HPDE6-E6E7 (cell line): ENCODE measurements around the gene IRX2.

Source experiments
- DNase-seq: peaks from one replicate; pipeline ENCODE4 v3.0.0; 2011; ENCODE audit warnings: missing footprints; ENCODE audit errors: extremely low spot score

Gene IRX2

DNA sequence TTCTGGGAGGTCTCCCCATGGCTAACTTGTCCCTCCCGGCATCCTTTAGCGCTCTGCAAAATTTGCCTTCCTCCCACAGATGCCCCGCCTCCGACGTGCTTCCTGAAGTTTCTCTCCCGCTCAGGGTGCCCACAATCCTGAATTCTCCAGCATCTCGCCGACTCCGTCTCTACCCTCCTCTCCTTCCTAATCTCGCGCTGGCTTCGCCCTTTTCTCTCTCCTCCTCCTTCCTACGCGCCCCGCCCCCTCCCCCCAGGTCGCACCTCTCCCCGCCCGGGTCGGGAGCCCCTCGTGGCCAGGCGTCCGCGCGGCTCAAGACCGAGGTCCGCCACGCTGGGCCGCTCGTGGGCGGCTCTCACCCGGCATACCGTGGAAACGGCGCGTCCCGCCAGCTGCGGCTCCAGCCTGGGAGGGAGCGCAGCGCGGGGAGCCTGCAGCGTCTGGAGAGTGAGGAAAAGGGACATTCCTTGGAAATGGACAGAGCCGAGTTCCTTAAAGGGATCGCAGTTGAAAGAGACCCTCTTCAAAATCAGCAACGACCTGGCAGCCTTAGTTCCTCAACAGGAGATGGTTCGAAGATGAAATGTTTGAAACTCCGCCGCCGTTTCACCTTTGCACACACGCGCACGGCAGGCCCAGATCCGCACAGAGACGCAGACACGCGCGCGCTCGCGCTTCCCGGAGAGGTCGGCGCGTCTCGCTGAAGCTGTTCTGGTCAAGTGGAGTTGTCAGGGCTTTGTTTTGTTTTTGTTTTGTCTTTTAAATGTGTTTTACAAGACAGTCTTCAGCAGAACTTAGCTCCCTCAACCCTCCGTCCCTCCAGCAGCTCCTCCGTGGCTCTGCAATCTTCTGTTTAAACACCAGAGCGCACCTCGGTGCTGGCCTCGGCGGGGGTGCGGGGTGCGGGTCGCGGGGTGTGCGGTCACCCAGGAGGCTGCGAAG, 5.0 kb upstream of the IRX2 start:
- DNase-seq = no peak

DNA sequence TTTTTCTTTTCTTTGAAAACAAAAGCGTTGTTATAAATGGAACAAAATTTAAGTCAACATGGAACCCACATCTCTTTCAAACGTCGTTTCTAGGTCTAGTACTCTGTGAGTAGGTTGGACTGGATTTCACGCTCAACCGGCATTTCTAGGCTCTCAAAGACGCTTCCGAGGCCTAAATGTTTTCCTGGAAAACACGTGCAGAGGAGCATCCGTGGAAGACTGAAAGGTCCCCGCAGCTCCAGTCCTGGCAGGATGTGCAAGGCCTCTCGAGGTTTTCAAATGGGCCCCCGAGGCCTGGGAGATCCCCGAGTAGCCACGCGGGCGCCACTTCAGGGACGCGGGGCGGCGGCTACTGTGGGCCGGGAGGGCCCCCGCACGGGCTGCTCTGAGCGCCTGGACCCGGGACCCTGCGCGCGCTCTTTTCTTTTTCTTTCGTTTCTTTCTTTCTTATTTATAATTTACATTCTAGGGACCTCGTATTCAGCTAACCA, 4.2 kb upstream of the IRX2 start:
- DNase-seq = no peak

DNA sequence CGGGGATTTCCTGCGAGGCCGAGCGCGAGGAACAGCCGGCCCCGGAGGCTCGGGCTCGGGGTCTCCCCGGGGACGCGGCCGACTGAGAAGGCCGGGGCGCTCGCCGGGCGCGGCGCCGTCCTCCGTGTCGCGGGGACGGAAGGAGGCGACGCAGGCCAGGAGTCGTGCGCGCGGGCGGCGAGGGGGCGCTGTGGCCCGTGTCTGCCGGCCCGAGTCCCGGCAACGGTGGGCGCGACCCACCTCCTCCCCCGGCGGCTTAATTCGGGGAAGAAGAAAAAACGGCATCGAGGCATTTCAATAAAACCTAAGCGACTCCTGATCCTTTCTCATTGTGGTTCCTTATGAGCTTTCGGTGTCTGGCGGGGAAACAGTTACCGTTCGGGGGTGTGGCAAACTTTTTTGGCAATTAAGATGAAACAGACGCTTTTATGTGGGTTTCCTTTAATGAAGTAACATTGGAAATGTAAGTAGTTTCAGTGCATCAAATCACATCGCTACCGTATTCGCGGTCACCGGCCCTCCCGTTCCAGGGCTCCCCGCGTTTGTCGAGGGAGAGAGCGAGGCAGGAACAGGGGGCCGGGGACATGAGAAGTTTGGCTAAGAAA, 3.7 kb upstream of the IRX2 start:
- DNase-seq = no peak

DNA sequence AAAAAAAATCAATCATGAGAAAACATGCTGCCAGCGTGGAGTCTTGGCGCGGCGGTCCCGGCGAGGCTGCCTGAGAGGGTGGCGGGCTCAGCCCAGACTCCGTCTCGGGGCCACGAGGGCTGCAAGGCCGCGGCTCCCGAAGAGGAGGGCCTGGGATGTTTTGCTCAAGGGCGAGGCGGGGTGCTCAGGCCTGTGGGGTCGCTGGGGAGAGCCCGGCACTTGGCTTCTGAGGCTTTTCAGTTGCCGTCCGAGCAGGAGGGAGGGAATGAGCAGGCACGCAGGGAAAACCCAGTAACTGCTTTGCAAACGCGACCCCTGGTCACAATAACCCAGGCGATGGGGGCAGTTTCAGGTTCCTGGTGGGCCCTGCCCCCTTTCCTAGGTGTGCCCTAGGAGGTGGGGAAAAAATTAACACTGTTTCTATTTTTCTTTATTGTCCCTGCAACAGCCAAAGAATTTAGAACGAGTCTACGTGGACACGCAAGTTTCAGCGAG, 3.2 kb upstream of the IRX2 start:
- no peak for DNase-seq

DNA sequence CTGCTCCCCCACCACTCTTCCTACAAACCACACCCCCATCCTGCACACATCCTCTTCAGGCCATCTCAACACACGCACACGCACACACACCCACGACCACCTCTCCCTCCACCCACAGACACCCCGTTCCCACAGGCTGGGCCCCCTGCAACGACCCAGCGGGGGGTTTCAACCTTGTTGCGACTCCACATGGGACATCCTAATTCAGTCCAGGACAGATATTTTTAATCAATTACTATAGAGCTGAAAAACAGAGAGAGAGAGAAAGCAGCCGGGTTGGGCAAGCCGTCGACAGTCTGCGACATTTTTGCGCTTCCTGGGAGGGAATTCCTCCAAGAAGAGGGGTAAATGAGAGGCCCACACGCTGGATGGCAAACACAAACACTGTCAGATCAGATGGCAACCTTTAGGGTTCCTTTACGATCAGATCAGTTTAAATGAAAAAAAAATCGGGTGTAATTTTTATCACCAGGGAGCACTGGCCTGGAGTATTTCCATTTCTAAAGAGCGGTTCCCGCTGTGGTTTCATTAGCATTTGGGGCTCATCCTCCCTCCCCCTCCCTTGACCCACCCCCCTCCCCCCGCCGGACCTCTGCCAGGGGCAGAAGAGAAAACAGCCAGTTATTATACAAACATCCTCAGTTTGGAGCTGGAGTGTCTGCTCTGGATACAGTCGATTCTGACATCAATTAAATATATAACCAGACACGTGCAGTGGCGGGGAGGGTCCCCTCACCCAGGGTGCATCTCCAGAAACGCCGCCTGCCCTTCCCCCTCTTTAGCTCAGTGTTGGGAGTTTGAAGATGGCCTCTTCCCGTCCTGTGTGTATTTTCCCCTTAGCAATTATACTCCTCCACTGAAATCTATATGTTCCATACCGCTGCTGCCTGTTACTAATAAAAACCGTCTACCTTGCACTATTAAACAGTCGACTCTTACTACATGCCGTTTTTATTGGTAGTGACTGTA, 2.3 kb upstream of the IRX2 start:
- no peak for DNase-seq

DNA sequence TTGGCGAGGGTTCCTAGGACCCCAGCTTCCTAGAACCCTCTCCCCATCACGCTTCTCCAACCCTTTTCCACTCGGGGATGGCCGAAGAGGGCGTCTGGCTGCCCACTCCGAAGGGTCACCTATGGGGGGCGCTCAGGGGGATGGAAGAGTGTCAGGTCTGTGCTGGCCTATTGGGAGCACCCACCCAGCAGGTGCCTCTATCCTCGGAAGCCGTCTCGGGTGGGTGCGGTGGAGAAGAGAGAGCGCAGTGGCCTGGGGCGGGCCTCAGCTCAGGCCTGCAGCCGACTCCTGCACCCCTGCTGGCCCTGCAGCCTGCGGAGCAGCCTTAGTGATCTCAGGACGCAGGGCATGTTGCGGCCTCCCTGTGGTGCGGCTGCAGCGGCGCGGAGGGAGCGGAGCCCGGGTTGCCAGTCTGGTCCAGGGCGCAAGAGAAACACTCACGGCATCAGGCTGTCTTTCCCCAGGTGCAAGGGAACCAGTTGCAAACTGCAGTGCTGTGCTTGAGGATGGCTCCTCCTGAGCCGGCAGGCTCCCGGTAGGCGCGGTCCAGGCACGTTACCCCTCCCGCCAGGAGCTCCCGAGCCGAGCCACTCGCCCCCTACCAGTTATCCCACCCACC, 1.5 kb upstream of the IRX2 start:
- no peak for DNase-seq

DNA sequence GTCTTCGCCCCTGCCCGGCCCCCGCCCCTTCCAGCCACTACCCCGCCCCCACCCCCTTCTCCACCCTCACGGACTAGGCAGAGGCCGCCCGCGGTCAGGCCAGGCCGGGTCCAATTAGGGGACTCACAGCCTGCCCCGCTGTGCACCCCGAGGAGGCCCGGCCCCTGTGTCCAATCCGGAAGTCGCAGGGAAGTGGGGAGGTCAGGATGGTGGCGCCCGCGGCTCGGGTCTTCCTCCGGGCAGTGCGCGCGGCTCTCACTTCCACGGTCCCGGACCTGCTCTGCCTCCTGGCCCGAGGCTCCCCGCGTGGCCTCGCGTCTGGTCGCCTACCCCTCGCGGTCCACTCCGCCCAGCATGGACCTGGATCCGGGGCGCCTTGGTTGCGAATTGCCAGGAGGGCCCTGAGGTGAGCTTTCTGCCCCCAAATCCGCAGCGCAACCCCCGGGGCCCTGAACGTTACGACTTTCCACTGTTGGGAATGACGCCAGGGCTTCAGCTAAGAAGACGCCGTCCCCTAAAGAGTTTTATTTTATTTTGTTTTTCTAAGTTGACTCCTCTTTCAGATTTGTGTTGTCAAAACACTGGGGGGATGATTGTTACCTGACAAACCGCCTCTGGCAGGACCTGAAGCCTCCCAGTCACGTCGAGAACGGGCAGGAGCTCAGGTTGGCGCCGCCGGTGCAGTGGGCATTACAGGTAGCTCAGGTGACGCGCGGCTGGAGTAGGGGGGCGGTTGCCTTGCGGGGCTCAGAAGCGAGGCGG, 763 bp upstream of the IRX2 start:
- DNase-seq = no peak

DNA sequence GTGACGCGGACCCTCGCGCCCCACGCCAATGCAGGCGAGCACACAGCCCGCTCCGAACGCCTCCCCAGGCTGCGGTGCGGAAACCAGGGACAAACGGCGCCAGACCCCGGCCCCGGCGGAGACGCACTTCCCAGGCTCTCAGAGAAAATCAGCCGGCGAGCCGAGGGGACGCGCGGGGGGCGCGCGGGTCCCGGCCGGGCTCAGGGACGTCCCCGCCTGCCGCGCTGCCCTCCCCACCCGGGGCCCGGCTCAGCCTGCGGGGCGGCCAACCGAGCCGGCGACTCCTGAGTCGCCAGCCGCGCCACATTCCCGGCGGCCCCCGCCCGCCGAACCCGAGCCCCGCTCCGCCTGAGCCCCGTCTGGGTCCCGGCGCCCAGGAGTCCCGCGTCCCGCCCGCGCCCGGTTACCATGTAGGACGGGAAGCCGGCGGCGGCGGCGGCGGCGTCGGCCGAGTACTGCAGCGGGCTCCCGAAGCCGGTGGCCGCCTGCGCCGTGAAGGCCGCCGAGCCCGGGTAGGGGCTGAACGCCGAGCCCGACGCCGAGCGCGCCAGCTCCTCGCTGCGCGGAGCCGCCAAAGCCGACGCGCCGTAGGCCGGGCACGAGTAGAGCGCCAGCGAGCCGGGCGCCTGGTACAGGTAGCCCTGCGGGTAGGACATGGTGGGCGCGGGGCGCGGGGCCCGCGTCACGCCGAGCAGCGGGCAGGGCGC, 566 bp downstream of the IRX2 start:
- DNase-seq = no peak

DNA sequence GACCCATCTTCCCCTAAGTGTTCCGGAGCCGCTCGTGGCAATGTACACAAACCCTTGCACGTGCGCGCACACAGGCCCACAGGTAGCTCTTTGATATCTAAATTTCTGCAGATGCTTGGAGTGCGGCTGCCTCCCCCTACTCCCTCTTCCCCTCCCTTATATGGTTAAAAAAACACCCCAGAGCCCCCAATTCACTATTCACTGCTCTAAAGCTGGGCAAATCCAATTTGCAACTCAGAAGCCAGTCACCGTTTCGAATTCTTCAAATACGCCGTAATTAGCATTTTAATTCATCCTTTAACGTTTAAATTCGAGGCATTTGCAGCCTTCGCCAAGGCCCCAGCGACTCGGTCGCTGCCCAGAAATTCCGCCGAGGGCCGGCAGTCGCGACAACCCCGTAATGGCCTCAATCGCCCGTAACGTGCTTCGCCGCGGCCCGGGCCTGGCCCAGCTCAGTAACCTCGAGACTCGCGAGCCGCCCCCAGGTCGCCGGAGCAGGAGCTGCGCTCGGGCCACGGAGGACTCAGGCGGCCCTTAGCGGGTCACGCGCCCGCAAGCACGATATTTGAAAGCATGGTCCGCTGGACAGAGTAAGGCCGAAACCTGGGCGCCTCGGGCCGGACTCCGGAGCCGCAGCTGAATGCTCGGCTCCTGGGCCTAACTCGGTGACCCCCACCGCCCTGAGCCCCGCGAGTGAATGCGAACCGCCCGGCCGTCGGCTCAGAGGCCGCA, 1.3 kb downstream of the IRX2 start:
- DNase-seq = no peak

DNA sequence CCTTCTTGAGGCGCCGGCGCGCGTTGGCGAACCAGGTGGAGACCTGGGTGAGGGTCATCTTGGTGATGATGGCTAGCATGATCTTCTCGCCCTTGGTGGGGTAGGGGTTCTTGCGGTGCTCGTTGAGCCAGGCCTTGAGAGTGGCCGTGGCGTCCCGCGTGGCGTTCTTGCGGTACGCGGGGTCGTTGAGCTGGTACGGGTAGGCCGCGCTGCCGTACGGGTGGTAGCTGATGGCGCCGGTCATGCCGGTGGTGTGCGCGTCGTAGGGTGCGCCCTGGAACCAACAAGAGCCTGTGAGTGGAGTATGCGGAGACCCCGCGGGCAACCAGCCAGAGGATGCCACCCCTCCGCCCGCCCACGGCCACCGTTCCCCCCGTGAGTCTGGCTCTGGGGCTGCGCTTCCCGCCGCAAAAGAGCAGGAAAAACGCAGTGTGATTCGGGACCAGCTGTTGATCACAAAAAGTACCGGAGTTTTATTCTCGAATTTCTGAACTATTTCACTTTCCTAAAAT, 1.9 kb downstream of the IRX2 start:
- no peak for DNase-seq

DNA sequence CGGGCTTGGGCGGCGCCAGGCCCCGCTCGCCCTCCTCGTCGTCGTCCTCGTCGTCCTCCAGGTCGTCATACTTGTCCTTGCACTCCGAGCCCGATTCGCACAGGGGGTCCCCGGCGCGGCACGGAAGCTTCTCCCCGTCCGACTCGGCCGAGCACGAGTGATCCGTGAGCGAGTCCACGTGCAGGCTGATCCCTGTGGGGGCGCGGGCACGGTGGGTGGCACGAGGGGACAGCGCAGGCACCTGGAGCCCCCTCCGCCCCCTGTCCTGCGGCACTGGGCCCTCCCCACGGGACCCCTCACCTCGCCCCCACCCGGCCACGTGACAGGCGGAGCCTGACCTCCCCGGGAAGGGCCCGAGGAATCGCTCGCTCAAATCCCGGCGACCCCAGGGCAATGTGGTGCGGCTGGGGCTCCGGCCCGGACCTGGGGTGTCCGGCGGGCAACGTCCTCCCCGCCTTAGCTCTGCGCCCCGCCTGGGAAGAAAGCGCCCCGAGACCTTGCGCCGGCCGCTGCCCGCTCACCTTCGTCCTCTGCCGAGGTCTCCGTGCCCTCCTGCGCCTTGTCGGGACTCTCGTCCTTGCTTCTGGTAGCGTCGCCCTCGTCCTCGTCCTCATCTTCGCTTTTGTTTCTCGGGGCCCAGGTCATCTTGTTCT, 2.5 kb downstream of the IRX2 start:
- DNase-seq = no peak

DNA sequence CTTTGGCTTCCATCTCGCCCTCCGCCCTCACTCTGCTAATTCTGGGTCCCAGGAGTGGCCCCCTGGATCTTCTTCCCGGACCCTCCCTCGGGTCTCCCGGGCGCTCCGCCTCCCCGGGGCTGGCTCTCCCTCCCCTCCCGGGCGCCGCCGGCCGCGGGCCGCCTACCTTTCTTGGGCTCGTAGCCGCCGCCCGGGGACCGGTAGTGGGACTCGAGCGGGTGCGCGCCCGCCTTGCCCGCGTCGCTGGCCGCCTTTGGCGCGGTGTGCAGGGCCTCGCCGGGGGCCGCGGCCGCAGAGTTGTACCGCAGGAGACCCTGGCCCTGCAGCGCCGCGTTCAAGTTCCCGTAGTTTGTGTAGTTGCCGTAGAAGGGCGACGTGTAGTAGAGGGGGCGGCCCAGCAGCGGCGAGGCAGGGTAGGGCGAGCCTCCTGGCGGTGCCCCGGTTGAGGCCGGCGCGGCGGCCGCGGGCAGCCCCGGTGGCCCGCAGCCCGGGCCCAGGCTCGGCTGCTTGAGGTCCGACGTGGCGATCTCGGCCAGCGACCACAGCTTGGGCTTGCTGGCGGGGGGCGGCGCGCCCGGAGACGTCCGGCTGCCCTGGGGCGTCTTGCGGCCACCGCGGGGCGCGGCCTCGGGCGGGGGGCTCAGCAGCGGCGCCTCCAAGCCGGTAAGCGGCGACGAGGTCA, 3.2 kb downstream of the IRX2 start:
- DNase-seq = no peak

DNA sequence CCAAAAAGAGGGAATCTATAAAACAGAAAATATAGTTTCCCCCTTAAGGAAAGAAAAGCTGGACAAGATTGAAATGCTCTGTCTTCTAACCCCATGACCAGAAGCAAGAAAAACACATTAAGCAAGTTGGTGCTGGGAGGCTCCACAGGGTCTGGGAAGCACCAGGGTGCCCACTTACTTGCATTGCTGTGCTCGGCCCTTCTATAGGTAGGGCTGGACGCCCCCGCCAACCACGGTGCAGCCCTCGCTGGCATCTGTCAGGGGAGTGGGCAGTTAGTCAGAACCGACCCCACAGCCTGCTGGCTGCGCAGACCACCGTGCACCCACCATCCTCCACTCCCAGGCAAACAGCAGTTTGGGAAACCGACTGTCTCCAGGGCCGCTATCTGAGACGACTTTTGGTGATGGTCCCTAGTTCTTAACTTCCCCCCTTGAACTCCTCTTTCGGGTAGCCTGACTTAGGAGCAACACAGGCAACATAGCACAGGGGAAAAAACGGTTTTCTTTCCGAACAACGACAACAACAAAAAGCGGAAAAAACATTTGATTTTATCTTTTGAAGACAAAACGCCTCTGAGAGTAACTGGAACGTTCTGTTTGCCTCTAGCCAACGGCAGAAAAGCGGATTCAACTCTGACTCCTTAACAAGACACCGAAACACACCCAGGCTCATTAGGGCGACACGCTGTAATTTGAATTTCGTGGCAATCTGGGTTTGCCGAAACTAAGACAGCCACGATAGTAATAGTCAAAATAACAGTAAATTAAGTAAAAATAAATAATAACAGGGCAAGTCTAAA, 3.9 kb downstream of the IRX2 start:
- DNase-seq = no peak

DNA sequence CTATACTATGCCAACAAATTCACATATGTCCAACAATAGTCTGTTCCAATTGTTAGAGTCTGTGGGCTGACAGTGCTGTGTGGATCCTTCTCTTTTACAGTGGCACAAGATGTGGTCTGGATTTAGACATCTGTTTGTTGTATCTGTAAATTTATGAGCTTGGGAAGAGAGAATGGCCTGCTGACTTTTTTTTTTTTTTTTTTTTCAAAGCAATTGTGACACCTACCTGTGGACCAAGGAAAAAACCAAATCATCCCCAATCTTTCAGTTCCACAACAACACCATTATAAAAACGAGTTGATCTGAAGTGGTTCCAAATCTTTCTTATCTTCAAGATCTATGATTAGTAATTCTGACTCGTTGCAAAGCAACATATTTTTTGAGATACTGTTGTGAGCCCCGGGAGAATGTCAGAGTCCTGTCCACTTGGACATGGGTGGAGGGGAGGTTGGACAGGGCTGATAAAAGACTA, 4.9 kb downstream of the IRX2 start:
- DNase-seq = no peak

DNA sequence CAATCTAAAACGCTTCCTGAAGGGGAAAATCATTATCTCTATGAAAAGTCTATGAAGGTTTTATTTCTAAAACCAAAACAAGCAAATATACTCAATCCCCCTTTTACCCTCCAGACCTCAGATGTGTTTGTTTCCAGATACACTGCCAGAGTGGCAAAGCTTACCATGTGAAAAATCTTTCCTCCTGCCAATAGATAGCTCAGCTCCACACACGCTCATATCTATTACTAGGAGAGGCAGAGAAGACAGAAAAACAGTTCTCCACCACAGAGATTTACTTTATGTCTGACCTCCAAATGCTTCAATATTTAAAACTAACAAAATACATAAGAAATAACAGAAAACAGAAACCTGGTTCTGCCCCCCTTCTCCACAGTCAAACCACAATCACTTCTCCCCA, 7.0 kb downstream of the IRX2 start:
- no peak for DNase-seq

DNA sequence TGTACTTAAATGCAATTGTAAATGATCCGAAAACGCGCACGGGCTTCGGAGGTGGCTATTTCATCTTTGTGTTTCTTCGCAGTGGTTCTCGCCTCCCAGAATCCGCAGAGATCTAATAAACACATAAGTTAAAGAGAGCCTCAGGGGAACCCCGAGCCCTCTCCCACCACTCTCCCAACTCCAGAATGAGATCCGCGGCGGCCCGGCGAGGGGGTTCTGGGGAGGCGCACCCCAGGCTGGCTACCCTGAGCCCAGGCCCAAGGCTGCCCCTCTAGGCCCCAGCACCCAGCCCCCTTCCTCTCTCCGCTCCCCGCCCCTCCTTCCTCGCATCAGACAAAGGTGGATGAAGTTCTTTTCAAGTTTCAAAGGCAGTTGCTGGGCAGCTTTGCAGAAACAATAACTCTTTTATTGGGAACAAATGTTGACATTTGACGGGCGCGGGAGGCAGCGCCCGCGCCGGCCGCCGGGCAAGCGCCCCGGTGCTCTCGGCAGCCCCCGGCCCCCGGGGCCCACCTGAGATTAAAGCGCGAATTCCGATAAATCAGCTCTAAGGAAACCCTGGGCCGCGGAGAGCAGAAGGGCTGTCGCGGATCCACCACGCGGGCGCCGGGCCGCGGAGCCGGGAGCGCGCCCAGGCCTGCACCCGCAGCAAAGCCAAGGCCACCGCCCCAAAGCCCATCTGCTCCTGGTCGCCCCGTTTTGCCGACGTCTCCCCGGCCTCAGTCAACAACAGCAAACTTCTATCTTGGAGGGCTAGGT, 8.4 kb downstream of the IRX2 start:
- no peak for DNase-seq
